Chondrocyte (in vitro differentiated cells): ENCODE results near the gene UQCC2. TPM values are rescaled to one million over a fixed set of nuclear protein-coding genes. Genes with fewer than 3 reads are reported as not detected.

Experiments
- DNase-seq: peaks from one replicate; pipeline ENCODE4 v3.0.0; 2021; ENCODE audit warnings: mixed read lengths, low spot score
- H3K27ac Mint-ChIP-seq: one replicate; pipeline ENCODE4 v1.8.0; 2021; ENCODE audit warnings: mild to moderate bottlenecking, moderate library complexity, mixed read lengths; ENCODE audit not compliant: unreplicated experiment
- H3K27me3 Mint-ChIP-seq: 2 replicates; pipeline ENCODE4 v1.8.0; 2021; ENCODE audit warnings: low read depth, mixed read lengths
- H3K36me3 Mint-ChIP-seq: 2 replicates; pipeline ENCODE4 v1.8.0; 2021; ENCODE audit warnings: low read depth, mixed read lengths
- H3K4me1 Mint-ChIP-seq: 2 replicates; pipeline ENCODE4 v1.8.0; 2021; ENCODE audit warnings: low read depth, mild to moderate bottlenecking, mixed read lengths
- H3K4me3 Mint-ChIP-seq: one replicate; pipeline ENCODE4 v1.8.0; 2021; ENCODE audit warnings: mild to moderate bottlenecking, moderate library complexity, mixed read lengths; ENCODE audit not compliant: unreplicated experiment
- H3K9me3 Mint-ChIP-seq: 2 replicates; pipeline ENCODE4 v1.8.0; 2021; ENCODE audit warnings: low read depth, mixed read lengths
- total RNA-seq: library from RNA; stranded (reverse); gene quantifications from 3 replicates; pipeline ENCODE4 v1.2.1, GENCODE V29; 2021
- TF ChIP-seq, protein P1 (sequence below): fragments of 200-600 bp; sonication (generic); IDR thresholded peaks from 2 replicates; pipeline ENCODE4 v1.5.0; 2021; ENCODE audit warnings: antibody characterized with exemption, mild to moderate bottlenecking, moderate library complexity

The UQCC2 gene
- total RNA-seq, 1 donor from 2014 or later, result 64.5 TPM

GRCh38 chr6:33693186-33694105 lies 18.1 kb downstream of the UQCC2 start:
- Mint-ChIP-seq H3K4me3 (no peak overlapping the region), H3K27ac (peak overlapping the region; percentile 97), H3K27me3 (no peaks in the 10 kb centered on the region), H3K4me1 (peaks cover 60% of the 10 kb centered on the region), H3K36me3 (peaks cover 5% of the 10 kb centered on the region), H3K9me3 (no peaks in the 10 kb centered on the region)
- peak; percentile 70 for DNase-seq
- TF ChIP-seq, protein P1, sequence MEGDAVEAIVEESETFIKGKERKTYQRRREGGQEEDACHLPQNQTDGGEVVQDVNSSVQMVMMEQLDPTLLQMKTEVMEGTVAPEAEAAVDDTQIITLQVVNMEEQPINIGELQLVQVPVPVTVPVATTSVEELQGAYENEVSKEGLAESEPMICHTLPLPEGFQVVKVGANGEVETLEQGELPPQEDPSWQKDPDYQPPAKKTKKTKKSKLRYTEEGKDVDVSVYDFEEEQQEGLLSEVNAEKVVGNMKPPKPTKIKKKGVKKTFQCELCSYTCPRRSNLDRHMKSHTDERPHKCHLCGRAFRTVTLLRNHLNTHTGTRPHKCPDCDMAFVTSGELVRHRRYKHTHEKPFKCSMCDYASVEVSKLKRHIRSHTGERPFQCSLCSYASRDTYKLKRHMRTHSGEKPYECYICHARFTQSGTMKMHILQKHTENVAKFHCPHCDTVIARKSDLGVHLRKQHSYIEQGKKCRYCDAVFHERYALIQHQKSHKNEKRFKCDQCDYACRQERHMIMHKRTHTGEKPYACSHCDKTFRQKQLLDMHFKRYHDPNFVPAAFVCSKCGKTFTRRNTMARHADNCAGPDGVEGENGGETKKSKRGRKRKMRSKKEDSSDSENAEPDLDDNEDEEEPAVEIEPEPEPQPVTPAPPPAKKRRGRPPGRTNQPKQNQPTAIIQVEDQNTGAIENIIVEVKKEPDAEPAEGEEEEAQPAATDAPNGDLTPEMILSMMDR, result no peak

DNA sequence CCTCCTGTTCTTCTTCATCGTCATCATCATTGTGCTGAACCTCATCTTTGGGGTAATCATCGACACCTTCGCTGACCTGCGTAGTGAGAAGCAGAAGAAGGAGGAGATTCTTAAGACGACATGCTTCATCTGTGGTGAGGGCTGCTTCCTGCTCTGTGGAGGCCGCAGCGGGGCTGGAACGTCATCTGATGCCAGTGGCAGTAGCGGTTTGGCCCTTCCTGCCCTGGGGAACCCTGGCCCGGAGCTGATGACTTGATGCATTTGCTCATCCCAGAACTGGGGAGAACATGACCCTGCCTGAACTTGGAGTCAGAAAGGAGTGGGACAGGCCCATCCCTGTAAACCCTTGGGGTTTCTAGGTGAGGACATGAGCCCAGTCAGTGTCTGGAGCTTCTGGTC lies 18.7 kb downstream of the UQCC2 start:
- Mint-ChIP-seq H3K9me3 (no peaks in the 10 kb centered on the region), H3K27ac (peak overlapping the region; percentile 68), H3K4me3 (no peak overlapping the region), H3K4me1 (peaks cover 60% of the 10 kb centered on the region), H3K27me3 (no peaks in the 10 kb centered on the region), H3K36me3 (peaks cover 4% of the 10 kb centered on the region)
- TF ChIP-seq, protein P1, result no peak
- no peak for DNase-seq

DNA sequence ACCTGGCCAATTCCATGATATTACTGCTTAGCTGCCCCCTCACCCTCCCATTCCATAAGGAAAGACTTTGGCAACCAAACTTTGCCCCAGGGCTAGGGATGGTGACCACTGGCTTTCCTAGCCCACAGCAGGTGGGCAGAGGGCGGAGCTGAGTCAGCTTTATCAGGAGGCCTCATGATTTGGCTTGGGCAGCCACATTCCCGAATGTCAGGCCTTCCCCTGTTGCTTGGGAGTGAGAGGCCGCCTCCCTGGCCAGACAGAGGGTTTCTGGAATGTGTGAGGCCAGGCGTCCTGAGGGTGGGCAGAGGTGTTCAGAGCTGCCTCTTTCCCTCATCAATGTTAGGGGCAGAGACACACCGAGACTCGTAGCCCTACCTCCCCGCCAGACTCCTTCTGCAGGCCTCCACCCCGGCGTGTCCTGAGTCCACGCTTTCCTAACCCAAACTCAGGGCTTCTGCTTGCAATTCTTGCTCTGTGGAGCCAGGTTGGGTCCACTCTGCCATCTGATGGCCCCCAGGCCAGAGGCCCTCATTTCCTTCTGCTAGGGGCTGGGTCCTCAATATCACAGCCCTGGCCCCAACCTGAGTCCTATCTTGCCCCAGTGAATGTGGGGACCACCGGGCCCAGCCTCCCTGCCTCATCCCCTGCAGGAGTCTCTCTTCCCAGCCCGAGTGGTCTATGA lies 19.3 kb downstream of the UQCC2 start:
- Mint-ChIP-seq H3K36me3 (peaks cover 4% of the 10 kb centered on the region), H3K9me3 (no peaks in the 10 kb centered on the region), H3K27ac (peak overlapping the region; percentile 68), H3K4me3 (no peak overlapping the region), H3K4me1 (peaks cover 55% of the 10 kb centered on the region), H3K27me3 (no peaks in the 10 kb centered on the region)
- TF ChIP-seq, protein P1, result no peak
- no peak for DNase-seq

DNA sequence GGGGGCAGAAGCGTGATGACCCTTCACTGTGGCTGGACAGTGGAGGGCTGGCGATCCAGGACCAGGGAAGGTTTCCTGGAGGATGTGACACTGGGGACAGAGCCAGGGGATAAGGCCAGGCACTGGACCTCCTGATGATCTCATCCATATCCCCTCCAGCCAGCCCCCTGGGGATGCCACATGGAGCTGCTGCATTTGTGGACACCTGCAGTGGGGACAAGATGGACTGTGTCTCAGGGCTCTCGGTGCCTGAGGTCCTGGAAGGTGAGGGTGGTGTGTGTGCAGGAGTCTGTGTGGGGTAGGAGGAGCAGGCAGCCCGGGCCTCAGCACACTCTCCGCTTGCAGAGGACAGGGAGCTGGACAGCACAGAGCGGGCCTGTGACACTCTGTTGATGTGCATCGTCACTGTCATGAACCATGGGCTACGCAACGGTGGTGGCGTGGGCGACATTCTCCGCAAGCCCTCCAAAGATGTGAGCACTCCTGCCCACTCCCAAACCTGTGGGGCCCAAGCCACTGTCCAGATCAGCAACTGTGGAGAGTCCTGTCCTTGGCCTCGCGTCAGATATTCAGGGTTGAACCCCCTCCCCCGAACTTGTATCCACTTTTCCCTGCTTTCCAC lies 19.9 kb downstream of the UQCC2 start:
- TF ChIP-seq, protein P1, result no peak
- Mint-ChIP-seq H3K36me3 (peaks cover 5% of the 10 kb centered on the region), H3K4me3 (no peak overlapping the region), H3K27me3 (no peaks in the 10 kb centered on the region), H3K4me1 (peaks cover 49% of the 10 kb centered on the region), H3K9me3 (no peaks in the 10 kb centered on the region), H3K27ac (no peak overlapping the region)
- no peak for DNase-seq

DNA sequence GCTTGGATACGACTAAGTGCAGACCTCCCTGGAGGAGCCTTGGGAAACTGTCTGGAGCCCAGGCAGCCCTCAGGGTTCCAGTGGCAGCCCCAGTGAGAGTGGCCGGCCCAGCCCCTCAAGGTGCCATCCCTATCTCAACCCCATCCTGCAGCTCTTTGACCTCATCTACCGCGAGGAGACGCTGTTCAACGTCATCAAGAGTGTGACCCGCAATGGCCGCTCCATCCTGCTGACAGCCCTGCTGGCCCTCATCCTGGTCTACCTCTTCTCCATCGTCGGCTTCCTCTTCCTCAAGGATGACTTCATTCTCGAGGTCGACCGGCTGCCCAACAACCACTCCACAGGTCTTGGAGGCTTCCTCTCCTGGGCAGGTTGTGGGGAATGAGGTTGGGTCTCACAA lies 20.7 kb downstream of the UQCC2 start:
- Mint-ChIP-seq H3K27me3 (no peaks in the 10 kb centered on the region), H3K4me1 (peaks cover 41% of the 10 kb centered on the region), H3K36me3 (peaks cover 5% of the 10 kb centered on the region), H3K9me3 (no peaks in the 10 kb centered on the region), H3K27ac (no peak overlapping the region), H3K4me3 (no peak overlapping the region)
- DNase-seq, result no peak
- TF ChIP-seq, protein P1, result no peak
